CD4-positive, alpha-beta T cell treated with Interleukin-4 for 4 hours (primary cell): ENCODE measurements around the gene NSUN5.
A peak's percentile ranks its signal among the peaks of the same experiment; 100 is the strongest.
"Not testable (repeated sequence)": the region's sequence is repeated elsewhere in the genome, so short reads cannot be mapped to it uniquely, and the experiment has no call there.

ENCODE experiments used
- DNase-seq: peaks from one replicate; pipeline ENCODE4 v3.0.0-alpha.2; 2020

Gene NSUN5

DNA sequence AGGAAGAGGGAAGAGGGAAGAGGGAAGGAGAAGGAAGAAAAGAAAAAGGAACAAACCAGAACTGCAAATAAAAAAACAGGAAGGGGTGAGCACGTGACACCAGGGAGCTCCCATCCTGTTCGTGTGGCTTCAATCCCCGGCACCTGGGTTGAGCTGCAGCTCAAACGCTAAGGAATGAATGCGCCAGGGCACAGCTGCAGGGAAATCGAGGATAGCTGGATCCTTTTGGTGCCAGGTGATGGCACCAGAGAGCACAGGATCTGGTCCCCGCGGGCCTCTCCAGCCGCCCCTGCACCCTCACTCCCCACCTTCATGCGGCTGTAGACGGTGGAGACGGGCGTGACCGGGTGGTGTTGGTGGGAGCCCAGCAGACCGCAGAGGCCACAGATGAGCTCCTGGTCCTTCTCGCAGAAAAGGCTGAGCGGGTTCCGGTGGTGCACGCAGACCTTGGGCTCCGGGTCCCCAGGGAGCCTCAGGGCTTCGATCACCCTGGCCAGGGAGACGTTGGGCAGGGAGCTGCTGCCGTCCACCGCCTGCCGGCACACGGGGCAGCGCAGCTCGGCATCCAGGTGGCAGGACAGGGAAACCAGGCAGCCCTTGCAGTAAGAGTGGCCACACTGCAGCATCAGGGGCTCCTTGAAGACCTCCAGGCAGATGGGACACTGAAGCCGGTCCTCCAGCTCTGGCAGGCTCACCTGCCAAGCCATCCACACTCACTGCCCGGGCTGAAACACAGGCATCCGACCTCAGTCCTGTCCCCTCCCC lies 15.6 kb upstream of the NSUN5 start:
- peak; percentile 40 for DNase-seq

DNA sequence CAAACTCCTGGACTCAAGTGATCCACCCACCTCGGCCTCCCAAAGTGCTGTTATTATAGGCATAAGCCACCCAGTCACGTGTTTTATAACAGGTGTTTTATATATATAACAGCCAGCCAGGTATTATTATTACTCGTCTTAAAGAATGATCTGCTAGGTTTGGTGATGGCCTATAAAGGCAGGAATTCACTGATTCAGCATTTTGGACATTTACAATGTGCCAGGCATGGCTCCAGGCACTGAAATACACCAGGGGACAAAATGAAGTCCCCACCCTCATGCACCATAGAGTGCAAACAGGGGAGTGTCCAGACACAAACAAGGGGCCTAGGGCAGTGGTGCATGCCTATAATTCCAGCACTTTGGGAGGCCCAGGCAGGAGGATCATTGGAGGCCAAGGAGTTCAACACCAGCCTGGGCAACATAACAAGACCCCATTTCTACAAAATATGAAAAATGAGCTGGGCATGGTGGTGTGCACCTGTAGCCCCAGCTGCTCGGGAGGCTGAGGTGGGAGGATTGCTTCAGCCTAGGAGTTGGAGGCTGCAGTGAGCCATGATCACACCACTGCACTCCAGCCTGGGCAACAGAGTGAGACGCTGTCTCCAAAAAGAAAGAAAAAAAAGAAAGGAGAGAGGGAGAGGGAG lies 14.9 kb upstream of the NSUN5 start:
- not testable (repeated sequence) for DNase-seq

DNA sequence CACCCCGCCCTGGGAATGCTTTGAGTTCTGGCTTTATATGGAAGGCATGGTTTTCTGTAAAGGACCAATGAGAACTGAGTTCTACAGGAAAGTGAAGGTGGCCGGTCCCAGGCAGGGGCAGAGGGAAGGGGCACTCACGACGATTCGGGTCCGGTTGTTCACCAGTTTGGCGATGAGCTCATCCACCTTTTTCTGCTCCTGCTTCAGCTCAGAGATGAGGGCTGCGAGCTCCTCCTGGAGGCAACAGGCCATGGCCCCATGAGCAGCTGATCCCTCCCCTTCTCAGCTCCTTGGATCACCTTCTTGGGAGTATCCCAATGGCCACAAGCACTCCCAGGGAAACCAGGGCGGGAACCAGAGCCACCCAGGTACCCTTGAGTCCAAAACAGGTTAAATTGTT lies 11.4 kb upstream of the NSUN5 start:
- not testable (repeated sequence) for DNase-seq

DNA sequence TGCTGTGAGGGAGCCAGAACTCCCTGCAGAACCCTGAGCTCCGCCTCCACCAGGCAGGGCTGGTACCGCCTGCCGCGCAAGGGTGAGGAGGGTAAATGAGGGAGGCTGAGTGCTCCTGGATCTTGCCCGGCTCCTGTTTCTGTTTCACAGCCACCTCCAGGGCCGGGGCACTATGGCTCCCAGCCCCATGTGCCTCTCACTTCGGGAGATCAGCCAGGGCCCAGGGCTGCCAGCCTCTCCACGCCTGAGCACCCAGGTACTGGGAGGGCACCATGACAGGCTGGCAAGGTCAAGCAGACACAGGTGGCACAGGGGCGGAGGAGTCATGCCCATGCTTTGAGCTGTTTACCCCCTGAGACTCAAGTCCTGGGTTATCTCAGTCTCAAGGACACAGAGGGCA lies 10.9 kb upstream of the NSUN5 start:
- not testable (repeated sequence) for DNase-seq

DNA sequence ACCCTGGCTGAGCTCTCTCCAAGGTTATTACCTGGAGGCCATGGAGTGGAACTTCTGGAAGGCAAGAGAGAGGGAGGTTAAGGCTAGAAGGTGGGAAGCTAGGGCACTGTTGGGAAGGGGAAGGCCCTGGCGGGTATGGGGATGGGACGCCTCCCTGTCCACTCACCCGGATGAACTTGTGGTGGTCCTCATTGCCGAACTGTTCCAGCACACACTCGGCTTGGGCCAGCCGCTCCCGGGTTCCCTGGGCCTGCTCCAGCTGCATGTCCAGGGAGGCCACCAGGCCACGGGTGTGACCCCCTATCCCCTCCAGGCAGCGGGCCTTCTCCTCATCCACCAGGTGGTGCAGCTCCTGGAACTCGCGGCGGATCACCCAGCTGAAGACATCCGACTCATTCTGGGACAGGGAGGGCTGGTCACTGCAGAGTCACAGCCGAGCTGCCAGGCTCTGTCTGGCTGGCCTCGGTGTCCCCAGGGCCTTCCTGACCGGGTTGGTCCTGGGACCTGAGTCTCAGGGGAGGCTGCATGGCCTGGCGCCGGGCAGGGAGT lies 10.1 kb upstream of the NSUN5 start:
- DNase-seq = not testable (repeated sequence)

DNA sequence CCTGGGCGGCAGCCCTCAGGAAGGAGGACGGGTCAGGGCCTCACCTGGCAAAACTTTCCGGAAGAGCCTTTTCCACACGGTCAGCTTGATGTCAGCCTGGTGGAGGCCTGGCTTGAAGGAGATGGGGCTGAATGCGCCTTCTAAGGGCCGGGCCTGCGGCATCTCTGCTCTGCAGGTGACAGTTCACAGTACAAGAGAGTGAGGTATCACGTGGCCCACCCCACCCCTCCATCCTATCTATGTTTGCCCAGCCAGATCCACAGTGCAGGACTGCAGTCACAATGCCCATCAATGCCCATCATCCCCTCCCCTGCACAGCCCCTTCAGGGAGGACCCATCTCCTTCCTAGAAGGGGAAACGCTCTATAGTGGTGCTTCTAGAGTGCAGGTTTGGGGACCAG lies 7.9 kb upstream of the NSUN5 start:
- DNase-seq = no peak

DNA sequence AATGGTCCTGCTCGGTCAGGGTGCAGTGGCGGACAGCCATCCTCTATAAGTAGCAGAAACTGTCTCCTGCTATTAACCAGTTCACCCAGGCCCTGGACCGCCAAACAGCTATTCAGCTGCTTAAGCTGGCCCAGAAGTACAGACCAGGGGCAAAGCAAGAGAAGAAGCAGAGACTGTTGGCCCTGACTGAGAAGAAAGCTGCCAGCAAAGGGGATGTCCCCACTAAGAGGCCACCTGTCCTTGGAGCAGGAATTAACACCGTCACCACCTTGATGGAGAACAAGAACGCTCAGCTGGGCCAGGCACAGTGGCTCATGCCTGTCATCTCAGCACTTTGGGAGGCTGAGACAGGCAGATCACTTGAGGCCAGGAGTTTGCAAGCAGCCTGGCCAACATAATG lies 5.6 kb upstream of the NSUN5 start:
- DNase-seq = no peak

DNA sequence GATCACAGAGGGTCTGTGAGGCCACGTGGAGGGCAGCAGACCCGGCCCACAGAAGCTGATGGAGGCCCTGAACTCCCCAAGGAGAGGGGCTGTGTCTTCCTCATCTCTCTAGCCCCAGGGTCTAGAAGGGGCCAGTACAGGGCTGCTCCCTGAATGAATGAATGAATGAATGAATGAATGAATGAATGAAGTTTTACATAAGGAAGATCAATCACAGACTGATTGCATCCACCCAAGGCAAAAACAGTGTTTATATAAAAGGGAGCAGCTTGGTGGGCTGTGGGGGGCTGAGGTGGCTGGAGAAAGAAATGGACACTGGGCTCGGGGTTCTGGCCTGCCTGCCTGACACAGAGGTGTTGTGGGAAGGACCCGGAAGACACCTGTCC lies 4.9 kb upstream of the NSUN5 start:
- DNase-seq = no peak

DNA sequence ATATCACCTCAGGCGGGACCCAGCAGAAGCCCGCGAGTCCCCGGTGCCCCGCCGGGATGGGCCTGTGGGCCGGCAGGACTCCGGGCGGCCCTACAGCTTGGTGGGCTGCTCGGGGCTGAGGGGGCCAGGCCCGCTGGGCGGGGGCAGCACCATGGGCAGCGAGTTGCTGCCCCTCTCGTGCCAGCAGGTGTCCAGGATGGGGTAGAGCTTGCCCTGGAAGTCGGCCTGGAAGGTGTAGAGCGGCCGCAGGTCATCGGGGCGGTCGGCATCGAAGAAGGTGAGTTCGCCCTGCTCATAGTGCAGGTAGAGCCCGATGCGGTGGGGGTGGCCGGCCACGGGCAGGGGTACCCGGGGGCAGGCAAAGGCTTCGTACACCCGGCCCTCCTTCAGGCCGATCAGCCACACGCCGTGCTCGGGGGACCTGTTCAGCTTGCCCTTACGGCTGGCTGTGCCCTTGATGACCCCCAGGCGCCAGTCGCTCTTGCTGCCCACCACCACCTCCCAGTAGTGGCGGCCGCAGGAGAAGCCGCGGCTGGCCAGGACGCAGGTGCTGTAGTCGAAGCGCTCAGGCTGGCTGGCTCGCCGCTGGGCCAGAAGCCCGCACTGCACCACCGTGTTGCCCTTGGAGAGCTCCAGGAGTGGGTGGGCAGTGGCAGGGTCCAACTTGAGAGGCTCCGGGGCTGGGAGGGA lies 4.3 kb upstream of the NSUN5 start:
- no peak for DNase-seq

DNA sequence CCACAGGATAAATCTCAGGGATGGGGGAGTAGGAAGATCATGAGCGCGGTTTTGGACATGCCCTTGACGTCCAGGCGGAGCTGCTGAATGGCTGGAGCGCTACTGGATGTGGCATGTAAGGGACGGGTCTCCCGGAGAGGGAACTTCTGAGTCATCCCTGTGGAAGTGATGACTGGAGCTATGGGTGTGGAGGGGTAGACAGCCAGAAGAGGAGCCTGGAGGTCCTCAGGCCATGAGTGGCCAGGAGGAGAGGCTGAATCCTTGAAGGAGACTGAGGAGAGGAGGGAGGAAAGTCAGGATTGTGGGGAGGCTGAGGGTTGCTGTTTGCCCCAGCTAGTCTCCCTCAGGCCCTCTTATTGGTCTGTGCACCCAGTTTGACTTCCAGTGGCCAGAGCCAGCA lies 2.8 kb upstream of the NSUN5 start:
- not testable (repeated sequence) for DNase-seq

DNA sequence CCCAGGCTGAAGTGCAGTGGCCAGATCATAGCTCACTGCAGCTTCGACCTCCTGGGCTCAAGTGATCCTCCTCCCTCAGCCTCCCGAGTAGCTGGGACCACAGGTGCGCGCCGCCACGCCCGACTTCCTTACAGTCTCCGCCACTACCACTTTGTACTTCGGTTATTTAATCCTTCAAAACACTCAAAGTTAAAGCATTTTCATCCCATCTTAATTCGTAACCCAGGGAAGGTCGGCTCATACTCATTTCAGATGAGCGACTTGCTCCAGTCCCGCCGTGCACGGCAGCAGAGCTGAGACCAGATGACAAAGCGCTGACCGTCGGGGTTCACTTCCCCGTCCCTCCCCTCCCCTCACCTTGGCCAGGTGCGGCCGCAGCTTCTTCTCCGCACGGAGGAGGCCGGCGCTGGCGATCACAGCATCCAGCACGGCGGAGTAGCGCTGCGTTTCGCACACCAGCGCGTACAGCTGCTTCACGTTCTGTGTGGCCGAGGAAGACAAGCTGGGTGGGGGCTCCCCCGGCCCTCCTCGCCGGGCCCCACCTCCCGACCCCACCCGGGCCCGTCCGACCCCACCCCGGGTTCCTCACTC lies 457 bp downstream of the NSUN5 start:
- DNase-seq = no peak

DNA sequence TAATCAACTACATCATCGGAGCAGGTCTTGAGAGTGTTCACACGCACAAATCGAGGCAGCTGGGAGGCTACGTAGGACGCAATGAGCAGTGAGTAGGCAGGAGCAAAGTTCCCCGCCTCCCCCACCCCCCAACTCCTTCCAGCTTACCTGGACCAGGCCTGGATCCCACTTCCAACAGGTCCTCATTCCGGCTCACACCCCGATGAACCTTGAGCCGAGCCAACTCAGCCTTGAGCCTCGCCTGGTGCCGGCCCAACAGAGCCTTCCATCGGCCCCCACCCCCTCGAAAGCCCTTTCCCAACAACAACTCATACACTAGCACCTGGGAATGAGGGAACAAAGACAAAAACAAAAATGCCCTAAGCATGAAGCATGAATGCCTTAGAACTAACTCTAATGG lies 1.2 kb downstream of the NSUN5 start:
- no peak for DNase-seq

DNA sequence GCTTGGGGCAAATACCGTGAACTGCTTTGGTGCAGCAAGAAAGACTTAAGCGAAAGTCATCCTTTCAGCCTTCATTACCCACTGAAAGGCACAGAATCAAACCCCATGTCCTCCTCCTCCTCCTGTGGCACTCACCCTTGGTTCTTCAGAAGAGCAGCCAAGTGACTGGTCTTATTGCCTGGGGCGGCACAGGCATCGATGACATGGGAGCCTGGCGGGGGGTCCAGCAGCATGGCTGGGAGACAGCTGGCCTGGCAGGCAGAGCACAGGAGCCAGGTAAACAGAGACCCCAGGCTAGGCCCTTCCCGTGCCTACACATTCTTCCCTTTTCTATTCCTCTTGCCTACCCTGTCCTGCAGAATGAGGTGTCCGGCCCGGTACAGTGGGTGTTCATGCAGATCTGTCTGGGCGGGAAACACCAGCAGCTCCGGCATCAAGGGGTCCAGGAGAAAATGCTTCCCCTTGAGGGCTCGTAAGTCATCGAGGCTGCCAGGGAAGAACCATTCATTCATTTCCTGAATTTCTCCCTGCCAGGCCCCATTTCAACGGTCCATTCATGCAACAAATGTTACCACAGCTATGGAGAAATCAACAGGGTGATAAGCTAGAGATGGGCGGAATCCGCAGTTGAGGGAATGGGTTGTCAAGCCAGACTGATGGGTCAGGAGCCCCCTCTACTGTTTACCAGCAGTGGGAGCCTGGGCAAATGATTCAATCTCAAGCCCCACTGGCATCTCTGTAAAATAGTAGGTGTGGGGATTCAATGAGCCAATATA lies 3.8 kb downstream of the NSUN5 start:
- DNase-seq = not testable (repeated sequence)

DNA sequence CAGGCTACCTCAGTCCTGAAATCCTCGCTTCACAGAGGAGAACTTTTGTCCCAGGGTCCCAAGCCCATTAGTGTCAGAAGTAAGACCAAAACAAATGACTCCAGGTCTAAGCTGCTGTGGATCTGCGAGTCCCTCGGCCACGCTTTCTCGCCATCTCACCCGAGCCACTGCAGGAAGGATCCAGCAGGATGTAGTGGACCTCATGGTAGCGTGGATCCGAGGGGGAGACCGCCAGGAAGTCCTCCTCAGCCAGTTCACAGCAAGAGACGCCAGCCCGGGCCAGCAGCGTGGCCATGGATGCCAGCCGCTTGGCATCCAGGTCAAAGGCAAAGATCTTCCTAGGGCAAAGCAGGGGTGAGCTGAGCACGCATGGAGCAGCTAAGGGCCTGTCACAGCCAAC lies 4.6 kb downstream of the NSUN5 start:
- no peak for DNase-seq

DNA sequence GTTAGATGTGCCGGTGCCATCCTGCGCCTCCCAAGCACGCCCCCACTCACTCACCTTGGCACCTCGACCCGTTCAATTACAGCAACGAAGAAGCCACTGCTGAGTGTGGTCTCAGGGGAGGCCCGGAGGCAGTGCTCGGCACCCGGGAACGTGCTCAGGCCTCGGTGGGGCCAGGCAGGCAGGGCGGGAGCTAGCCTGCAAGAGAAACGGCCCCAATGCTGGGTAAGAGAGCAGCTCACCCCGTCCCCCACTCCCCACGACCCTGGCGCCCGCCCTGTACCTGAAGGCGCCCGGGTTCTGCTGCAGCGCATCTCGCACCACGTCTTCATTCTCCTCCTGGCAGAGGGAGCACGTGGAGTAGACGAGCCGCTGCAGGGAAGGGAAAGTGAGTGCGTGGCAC lies 5.1 kb downstream of the NSUN5 start:
- DNase-seq = no peak

DNA sequence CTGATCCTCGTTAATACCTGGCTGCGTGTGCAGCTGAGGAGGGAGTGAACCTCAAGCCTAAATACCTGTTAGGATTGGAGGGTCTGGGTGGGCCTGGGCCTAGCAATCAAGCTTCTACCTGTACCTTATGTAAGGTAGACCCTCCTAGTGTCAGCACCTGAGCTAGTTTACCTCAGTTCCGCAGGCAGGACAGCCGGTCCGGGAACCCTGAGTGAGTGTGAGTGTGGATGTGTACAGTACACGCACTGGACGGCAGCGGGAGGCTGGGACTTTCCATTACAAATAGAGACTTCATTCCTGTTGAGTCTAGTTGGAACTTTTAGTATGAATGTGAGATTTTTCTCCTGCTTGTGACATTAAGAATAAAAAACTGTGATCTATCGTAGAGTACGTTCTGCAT lies 5.8 kb downstream of the NSUN5 start:
- DNase-seq = not testable (repeated sequence)

DNA sequence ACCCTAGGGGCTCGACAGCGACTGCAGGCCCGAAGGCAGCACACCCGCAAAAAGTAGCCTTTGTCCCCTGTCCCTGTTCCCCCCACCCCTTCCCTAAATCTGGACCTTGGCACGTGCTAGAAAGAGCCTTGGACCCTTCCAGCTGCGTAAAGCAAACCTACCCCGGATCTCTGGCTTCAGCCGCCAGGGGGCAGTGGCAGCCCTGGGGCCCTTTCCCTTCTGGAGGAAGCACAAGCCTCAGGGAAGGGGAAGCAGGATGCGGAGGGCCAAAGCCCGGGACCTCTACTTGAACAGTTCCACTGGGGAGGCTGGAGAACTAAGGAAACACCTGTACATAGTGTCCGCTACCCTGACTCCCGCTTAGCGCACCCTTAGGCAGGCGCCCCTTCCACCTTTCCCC lies 7.5 kb downstream of the NSUN5 start:
- DNase-seq = not testable (repeated sequence)

DNA sequence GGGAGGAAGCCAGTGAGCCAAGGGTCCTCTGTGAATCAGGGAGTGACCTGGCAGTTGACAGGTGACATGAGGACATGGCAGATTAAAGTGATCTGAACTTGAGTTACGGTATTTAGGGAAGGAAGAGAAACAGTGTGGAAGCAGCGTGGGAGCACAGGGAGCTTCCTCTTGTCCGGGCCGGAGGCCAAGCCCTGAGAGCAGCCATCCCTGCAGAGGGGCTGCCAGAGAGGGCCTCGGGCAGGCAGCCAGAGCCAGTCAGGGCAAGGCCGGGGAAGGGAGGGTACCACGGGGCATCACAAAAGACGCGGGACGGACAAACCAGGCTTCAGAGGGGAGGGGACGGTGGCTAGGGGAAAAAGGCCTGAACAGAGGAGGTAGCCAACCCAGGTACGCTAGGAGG lies 8.8 kb downstream of the NSUN5 start:
- not testable (repeated sequence) for DNase-seq

DNA sequence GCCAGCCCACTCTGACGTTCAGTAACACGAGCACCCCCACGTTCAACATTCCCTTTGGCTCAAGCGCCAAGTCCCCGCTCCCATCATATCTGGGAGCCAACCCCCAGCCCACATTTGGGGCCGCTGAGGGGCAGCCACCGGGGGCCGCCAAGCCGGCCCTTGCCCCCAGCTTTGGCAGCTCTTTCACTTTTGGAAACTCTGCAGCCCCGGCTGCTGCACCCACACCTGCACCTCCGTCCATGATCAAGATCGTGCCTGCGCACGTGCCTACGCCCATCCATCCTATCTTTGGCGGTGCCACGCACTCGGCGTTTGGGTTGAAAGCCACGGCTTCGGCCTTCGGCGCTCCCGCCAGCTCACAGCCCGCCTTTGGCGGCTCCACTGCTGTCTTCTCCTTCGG lies 10.9 kb downstream of the NSUN5 start:
- not testable (repeated sequence) for DNase-seq

DNA sequence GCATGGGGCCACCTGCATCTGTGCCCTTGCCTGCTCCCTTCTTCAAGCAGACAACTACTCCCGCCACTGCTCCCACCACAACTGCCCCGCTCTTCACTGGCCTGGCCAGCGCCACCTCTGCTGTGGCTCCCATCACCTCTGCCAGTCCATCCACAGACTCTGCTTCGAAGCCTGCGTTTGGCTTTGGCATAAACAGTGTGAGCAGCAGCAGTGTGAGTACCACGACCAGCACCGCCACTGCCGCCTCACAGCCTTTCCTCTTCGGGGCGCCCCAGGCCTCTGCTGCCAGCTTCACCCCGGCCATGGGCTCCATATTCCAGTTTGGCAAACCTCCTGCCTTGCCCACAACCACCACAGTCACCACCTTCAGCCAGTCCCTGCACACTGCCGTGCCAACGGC lies 11.4 kb downstream of the NSUN5 start:
- not testable (repeated sequence) for DNase-seq

DNA sequence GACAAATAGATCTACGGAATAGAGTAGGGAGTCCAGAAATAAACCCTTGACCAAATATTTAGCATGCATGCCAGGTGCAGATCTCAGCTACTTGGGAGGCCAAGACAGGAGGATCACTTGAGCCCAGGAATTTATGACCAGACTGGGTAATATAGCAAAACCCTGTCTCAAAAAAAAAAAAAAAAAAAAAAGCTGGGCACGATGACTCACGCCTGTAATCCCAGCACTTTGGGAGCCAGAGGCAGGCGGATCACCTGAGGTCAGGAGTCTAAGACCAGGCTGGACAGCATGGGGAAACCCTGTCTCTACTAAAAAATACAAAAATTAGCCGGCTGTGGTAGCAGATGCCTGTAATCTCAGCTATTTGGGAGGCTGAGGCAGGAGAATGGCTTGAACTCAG lies 31.4 kb downstream of the NSUN5 start:
- not testable (repeated sequence) for DNase-seq

DNA sequence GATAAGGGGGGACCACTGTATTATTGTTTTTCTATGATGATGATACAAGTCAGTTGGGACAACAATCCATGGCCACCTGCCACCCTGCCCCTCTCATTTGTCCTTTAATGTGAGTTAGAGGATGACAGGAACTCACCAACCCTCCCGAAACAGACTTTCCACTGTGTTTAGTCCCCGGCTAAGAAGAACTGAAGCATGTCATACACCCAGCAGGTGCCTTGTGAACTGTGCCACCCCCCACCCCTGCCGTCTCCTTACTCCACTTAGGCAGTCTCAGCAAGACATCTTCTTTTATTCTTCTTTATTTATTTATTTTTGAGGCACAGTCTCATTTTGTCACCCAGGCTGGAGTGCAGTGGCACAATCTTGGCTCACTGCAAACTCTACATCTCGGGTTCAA lies 40.8 kb downstream of the NSUN5 start:
- not testable (repeated sequence) for DNase-seq
